DND-41 (cell line): ENCODE data around the gene ANGPTL5.

ENCODE experiments used
- ATAC-seq: fragments of 200-7000 bp; cut with Tn5 transposase; 3 replicates; pipeline ENCODE4 v1.9.1; 2021; ENCODE audit warnings: low read depth; ENCODE audit not compliant: insufficient read depth
- DNase-seq: peaks from one replicate; pipeline ENCODE4 v3.0.0-alpha.2; 2020
- H2AFZ ChIP-seq: 2 replicates; pipeline ENCODE4 v1.6.0; 2012; ENCODE audit warnings: low read depth, low read length
- H3K27ac ChIP-seq: 2 replicates; pipeline ENCODE4 v1.5.1; 2012; ENCODE audit warnings: low read length, inconsistent platforms
- H3K27me3 ChIP-seq: fragments of 200-600 bp; sonication (generic); 2 replicates; pipeline ENCODE4 v1.6.0; 2012; ENCODE audit warnings: low read length, mild to moderate bottlenecking, inconsistent platforms; ENCODE audit not compliant: insufficient read depth, poor library complexity
- H3K36me3 ChIP-seq: 2 replicates; pipeline ENCODE4 v1.5.1; 2012; ENCODE audit warnings: low read length, inconsistent platforms; ENCODE audit not compliant: insufficient read depth
- H3K4me1 ChIP-seq: 2 replicates; pipeline ENCODE4 v1.5.1; 2012; ENCODE audit warnings: mild to moderate bottlenecking, low read length; ENCODE audit not compliant: insufficient read depth
- H3K4me2 ChIP-seq: 2 replicates; pipeline ENCODE4 v1.6.0; 2012; ENCODE audit warnings: mild to moderate bottlenecking, moderate library complexity, low read length, inconsistent platforms; ENCODE audit not compliant: insufficient read depth
- H3K4me3 ChIP-seq, 2 experiments: fragments of 200-600 bp in 1 of 2; shearing (Covaris generic) in 1 of 2; 2 replicates each; pipeline ENCODE4 v1.5.1; 2012 to 2016; ENCODE audit warnings: inconsistent platforms in 2 of 2, low read length in 2 of 2, mild to moderate bottlenecking in 2 of 2, low read depth in 1 of 2, moderate library complexity in 1 of 2
- H3K79me2 ChIP-seq: 2 replicates; pipeline ENCODE4 v1.6.0; 2012; ENCODE audit warnings: low read length, inconsistent platforms; ENCODE audit not compliant: insufficient read depth
- H3K9ac ChIP-seq: 2 replicates; pipeline ENCODE4 v1.6.0; 2012; ENCODE audit warnings: low read depth, mild to moderate bottlenecking, inconsistent platforms, low read length, moderate library complexity
- H3K9me3 ChIP-seq: 2 replicates; pipeline ENCODE4 v1.5.1; 2012; ENCODE audit warnings: low read length, moderate library complexity, mild to moderate bottlenecking, inconsistent platforms; ENCODE audit not compliant: insufficient read depth, severe bottlenecking
- H4K20me1 ChIP-seq: 2 replicates; pipeline ENCODE4 v1.6.0; 2012; ENCODE audit warnings: low read length; ENCODE audit not compliant: insufficient read depth
- CTCF ChIP-seq: IDR thresholded peaks from 2 replicates; pipeline ENCODE4 v1.5.1; 2012; ENCODE audit warnings: borderline replicate concordance, low read length, moderate library complexity, mild to moderate bottlenecking; ENCODE audit not compliant: poor library complexity, severe bottlenecking; ENCODE audit errors: extremely low read depth
- EZH2 ChIP-seq: IDR thresholded peaks from 3 replicates; pipeline ENCODE4 v1.6.1; 2012; ENCODE audit warnings: borderline replicate concordance, low read depth, mild to moderate bottlenecking, moderate library complexity, low read length, inconsistent platforms; ENCODE audit not compliant: severe bottlenecking

ANGPTL5 gene

GRCh38 chr11:101955278-101955677, 39.0 kb upstream of the ANGPTL5 start:
- H3K4me1 ChIP-seq = no peaks in the 10 kb centered on the region
- no peaks in the 10 kb centered on the region for H3K36me3 ChIP-seq
- H3K9ac ChIP-seq = no peak overlapping the region
- no peaks in the 10 kb centered on the region for H3K27me3 ChIP-seq
- ATAC-seq (no peak), DNase-seq (no peak)
- no peak overlapping the region for H3K4me3 ChIP-seq
- no peaks in the 10 kb centered on the region for H4K20me1 ChIP-seq
- TF ChIP-seq EZH2 = no peak
- TF ChIP-seq CTCF = no peak
- H2AFZ ChIP-seq = no peak overlapping the region
- no peak overlapping the region for H3K4me2 ChIP-seq
- H3K27ac ChIP-seq = no peak overlapping the region
- no peaks in the 10 kb centered on the region for H3K79me2 ChIP-seq
- H3K9me3 ChIP-seq = no peaks in the 10 kb centered on the region

- H3K27ac ChIP-seq = no peak overlapping the region
- no peak for ATAC-seq
Measured at GRCh38 chr11:101949680-101950220, 33.4 kb upstream of the ANGPTL5 start.

GRCh38 chr11:101945448-101945847, 29.1 kb upstream of the ANGPTL5 start:
- Histone ChIP-seq H4K20me1 (no peaks in the 10 kb centered on the region), H3K4me1 (no peaks in the 10 kb centered on the region), H3K4me2 (no peak overlapping the region), H3K4me3 (no peak overlapping the region), H3K36me3 (no peaks in the 10 kb centered on the region), H3K79me2 (no peaks in the 10 kb centered on the region), H2AFZ (no peak overlapping the region), H3K9me3 (no peaks in the 10 kb centered on the region), H3K27ac (no peak overlapping the region), H3K27me3 (no peaks in the 10 kb centered on the region), H3K9ac (no peak overlapping the region)
- ATAC-seq (no peak), DNase-seq (no peak)
- no peak for TF ChIP-seq CTCF
- TF ChIP-seq EZH2 = no peak

More at GRCh38 chr11:101949680-101950220, 33.4 kb upstream of the ANGPTL5 start:
- H3K36me3 ChIP-seq = no peaks in the 10 kb centered on the region
- no peak overlapping the region for H3K4me2 ChIP-seq
- H3K79me2 ChIP-seq = no peaks in the 10 kb centered on the region
- no peak overlapping the region for H2AFZ ChIP-seq
- no peak overlapping the region for H3K4me3 ChIP-seq
- no peak overlapping the region for H3K9ac ChIP-seq
- no peak for TF ChIP-seq CTCF
- TF ChIP-seq EZH2 = no peak
- H3K9me3 ChIP-seq = no peaks in the 10 kb centered on the region
- no peak for DNase-seq
- H3K4me1 ChIP-seq = no peaks in the 10 kb centered on the region
- H4K20me1 ChIP-seq = no peaks in the 10 kb centered on the region
- no peaks in the 10 kb centered on the region for H3K27me3 ChIP-seq

GRCh38 chr11:101944923-101945322, 28.6 kb upstream of the ANGPTL5 start:
- H3K27ac ChIP-seq = no peak overlapping the region
- H3K9me3 ChIP-seq = no peaks in the 10 kb centered on the region
- H2AFZ ChIP-seq = no peak overlapping the region
- H3K27me3 ChIP-seq = no peaks in the 10 kb centered on the region
- no peaks in the 10 kb centered on the region for H3K4me1 ChIP-seq
- no peak for DNase-seq
- H4K20me1 ChIP-seq = no peaks in the 10 kb centered on the region
- TF ChIP-seq EZH2 (no peak), CTCF (no peak)
- no peak for ATAC-seq
- no peaks in the 10 kb centered on the region for H3K36me3 ChIP-seq
- no peaks in the 10 kb centered on the region for H3K79me2 ChIP-seq
- no peak overlapping the region for H3K9ac ChIP-seq
- H3K4me3 ChIP-seq = no peak overlapping the region
- no peak overlapping the region for H3K4me2 ChIP-seq
